Heart left ventricle (tissue), 13 donors: ENCODE data around the gene FOXP1.

Experiments used
- POLR2A ChIP-seq, 2 donors: fragments of 450-650 bp; IDR thresholded peaks; one replicate each; pipeline ENCODE4 v1.6.1; 2017; ENCODE audit warnings: antibody characterized with exemption in 2 of 2, mild to moderate bottlenecking in 2 of 2, moderate library complexity in 2 of 2
- TF ChIP-seq, protein P1 (sequence below), 12 donors: fragments of 200-600 bp; sonication (generic) in 4 of 12; IDR thresholded peaks; one replicate each; pipeline versions ENCODE4 v1.5.0 to v1.8.0; 2018 to 2022; ENCODE audit warnings: antibody characterized with exemption in 12 of 12, mild to moderate bottlenecking in 5 of 12
- donor health status: ischemic (EF 13 %, LVEDD 7.1; RV severe dilation, severe dysfunction).
- donor health status: DM: no; HTN: yes; CAD: no.
- donor health status: DM: no; HTN: no; CAD: no.
- donor health status: ischemic (EF 25% LVEDD 6.9; RV normal size, moderate dysfunction).
- donor health status: ischemic (EF 25% LVEDD 5.7; RV mildly dilated, moderate dysfunction).
- donor health status: ischemic (EF 35%, LVEDD 5.7; RV mildly dilated, moderate dysfunction).
- donor health status: nonischemic (EF 11% LVEDD 7.7; RV severe dilation, severe dysfunction).
- donor health status: DM: yes; HTN: yes; CAD: no.
- donor health status: PGD.
- donor health status: ischemic (EF 29% LVEDD 5.4; RV normal size, mild dysfunction).
- donor health status: nonischemic (EF 23%, LVEDD 6.1; RV moderate dilation, normal function).

- TF ChIP-seq, protein P1, sequence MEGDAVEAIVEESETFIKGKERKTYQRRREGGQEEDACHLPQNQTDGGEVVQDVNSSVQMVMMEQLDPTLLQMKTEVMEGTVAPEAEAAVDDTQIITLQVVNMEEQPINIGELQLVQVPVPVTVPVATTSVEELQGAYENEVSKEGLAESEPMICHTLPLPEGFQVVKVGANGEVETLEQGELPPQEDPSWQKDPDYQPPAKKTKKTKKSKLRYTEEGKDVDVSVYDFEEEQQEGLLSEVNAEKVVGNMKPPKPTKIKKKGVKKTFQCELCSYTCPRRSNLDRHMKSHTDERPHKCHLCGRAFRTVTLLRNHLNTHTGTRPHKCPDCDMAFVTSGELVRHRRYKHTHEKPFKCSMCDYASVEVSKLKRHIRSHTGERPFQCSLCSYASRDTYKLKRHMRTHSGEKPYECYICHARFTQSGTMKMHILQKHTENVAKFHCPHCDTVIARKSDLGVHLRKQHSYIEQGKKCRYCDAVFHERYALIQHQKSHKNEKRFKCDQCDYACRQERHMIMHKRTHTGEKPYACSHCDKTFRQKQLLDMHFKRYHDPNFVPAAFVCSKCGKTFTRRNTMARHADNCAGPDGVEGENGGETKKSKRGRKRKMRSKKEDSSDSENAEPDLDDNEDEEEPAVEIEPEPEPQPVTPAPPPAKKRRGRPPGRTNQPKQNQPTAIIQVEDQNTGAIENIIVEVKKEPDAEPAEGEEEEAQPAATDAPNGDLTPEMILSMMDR (IDR thresholded peaks at IDR 0.05): no peak
- no peak for TF ChIP-seq POLR2A (IDR thresholded peaks at IDR 0.05)
Observed at GRCh38 chr3:71447803-71448202, 135.7 kb downstream of the FOXP1 start.
